ENCODE results near the gene GALNT17. TPM values are rescaled to one million over a fixed set of nuclear protein-coding genes. Genes with fewer than 3 reads are reported as not detected.
A peak's percentile ranks its signal among the peaks of the same experiment; 100 is the strongest.

The GALNT17 gene
- total RNA-seq, 1 donor from 2014 or later: not detected

DNA sequence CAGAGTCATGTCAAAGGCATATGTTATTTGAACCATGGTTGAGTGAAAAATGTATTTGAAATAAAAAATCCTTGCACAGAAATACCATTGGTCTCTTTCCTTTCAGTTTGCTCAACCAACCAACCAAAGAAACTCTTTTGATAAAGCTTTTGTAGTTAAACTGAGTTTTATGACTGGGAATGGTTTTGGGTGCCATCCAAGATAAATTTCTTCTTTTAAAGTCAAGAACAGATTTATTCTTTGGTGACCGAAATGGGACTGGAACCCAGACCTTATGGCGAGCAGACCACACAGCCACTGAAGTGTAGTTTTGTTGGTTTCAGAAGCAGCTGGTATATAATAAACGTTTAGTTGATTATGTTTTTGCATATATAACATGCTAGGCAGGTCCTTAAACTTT, 2.8 kb upstream of the GALNT17 start:
- DNase-seq (ENCODE audit: low read depth) (no peak), FAIRE-seq (no peak)
- Histone ChIP-seq H3K4me3 (ENCODE audit: low read depth, low read length) (no peak overlapping the region), H3K36me3 (ENCODE audit: control insufficient read depth, insufficient read depth, low read length) (no peaks in the 10 kb centered on the region), H3K27me3 (ENCODE audit: control insufficient read depth, insufficient read depth, low read length) (no peaks in the 10 kb centered on the region)
- TF ChIP-seq, protein P1, sequence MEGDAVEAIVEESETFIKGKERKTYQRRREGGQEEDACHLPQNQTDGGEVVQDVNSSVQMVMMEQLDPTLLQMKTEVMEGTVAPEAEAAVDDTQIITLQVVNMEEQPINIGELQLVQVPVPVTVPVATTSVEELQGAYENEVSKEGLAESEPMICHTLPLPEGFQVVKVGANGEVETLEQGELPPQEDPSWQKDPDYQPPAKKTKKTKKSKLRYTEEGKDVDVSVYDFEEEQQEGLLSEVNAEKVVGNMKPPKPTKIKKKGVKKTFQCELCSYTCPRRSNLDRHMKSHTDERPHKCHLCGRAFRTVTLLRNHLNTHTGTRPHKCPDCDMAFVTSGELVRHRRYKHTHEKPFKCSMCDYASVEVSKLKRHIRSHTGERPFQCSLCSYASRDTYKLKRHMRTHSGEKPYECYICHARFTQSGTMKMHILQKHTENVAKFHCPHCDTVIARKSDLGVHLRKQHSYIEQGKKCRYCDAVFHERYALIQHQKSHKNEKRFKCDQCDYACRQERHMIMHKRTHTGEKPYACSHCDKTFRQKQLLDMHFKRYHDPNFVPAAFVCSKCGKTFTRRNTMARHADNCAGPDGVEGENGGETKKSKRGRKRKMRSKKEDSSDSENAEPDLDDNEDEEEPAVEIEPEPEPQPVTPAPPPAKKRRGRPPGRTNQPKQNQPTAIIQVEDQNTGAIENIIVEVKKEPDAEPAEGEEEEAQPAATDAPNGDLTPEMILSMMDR (IDR thresholded peaks at IDR 0.05; ENCODE audit: insufficient read depth, low read length, severe bottlenecking): no peak

DNA sequence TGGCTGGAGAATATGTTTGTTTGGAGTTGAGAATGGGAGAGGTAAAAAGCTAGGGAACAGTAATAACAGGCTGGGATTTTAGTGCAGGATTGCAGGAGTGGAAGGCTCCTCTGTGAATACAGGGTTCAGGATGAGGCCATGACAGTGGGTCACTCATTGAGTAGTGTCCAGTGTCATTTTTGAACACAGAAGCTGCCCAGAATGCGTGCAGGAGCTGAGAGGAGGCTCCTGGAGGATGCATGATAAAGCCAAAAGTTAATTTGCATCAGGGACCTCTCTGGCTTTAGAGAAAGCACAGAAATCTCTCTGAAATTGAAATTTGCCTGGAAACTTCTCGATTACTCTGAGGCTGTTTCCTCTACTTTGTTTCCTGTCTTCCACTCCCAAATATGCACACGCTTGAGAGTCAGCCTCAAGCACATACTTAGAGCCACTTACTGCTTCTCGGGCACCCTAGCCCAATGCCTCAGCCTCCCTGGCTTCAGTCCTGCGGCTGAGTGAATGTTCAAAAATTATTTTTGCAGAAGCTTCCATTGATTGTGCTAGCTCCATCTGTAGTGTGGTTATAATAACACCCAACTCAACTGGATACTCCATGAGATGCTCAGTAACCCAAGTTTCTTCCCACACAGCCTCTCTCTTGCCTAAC, 1.8 kb upstream of the GALNT17 start:
- FAIRE-seq: no peak

DNA sequence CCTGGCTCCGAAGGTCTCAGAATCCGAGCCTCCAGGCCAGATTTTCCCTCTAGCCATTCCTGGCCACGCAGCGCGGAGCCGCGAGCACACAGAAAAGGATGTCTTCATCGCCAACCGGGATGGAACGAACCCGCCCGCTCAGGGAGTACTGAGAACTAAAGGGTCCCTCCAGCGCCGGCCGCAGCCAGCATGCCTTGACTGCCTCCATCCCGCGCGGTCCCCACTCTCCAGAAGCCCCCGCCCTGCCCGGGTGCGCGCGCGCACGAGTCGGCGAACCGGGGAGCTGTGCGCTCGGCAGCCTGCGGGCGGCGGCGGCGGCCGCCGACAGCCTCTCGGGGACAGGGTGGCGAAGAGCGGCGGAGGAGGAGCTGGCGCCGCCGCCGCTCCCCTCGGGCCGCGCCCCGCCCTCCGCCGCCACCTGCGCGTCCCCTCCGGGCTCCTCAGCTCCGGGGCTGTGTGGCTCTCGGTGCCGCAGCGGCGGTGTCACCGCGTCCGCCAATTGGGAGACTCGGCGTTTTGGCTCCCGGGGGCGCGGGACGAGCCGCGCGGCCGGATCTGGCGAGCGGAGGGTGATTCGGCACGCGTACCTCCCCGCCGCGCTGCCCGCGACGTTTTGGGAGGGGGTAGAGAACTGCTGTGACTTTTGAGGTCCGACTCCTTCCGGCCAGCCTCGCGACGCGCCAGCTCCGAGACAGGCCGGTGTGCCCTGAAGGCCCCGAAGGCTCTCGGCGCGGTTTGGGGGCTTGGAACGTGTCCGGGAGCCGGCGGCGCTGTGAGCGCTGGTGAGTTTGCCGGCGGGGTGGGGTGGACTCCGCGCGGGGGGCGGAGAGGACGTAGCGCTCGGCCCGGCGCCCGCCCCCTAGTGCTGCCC, 453 bp upstream of the GALNT17 start:
- H3K4me3 ChIP-seq (ENCODE audit: low read depth, low read length): peak overlapping the region; percentile 10
- FAIRE-seq (no peak), DNase-seq (ENCODE audit: low read depth) (no peak)
- no peaks in the 10 kb centered on the region for H3K27me3 ChIP-seq (ENCODE audit: control insufficient read depth, insufficient read depth, low read length)
- no peaks in the 10 kb centered on the region for H3K36me3 ChIP-seq (ENCODE audit: control insufficient read depth, insufficient read depth, low read length)
- TF ChIP-seq, protein P1 (IDR thresholded peaks at IDR 0.05; ENCODE audit: insufficient read depth, low read length, severe bottlenecking): no peak

More for the DNA sequence above, 1.8 kb upstream of the GALNT17 start:
- Histone ChIP-seq H3K36me3 (ENCODE audit: control insufficient read depth, insufficient read depth, low read length) (no peaks in the 10 kb centered on the region), H3K4me3 (ENCODE audit: low read depth, low read length) (no peak overlapping the region), H3K27me3 (ENCODE audit: control insufficient read depth, insufficient read depth, low read length) (no peaks in the 10 kb centered on the region)
- TF ChIP-seq, protein P1 (IDR thresholded peaks at IDR 0.05; ENCODE audit: insufficient read depth, low read length, severe bottlenecking): no peak
- DNase-seq (ENCODE audit: low read depth): no peak

DNA sequence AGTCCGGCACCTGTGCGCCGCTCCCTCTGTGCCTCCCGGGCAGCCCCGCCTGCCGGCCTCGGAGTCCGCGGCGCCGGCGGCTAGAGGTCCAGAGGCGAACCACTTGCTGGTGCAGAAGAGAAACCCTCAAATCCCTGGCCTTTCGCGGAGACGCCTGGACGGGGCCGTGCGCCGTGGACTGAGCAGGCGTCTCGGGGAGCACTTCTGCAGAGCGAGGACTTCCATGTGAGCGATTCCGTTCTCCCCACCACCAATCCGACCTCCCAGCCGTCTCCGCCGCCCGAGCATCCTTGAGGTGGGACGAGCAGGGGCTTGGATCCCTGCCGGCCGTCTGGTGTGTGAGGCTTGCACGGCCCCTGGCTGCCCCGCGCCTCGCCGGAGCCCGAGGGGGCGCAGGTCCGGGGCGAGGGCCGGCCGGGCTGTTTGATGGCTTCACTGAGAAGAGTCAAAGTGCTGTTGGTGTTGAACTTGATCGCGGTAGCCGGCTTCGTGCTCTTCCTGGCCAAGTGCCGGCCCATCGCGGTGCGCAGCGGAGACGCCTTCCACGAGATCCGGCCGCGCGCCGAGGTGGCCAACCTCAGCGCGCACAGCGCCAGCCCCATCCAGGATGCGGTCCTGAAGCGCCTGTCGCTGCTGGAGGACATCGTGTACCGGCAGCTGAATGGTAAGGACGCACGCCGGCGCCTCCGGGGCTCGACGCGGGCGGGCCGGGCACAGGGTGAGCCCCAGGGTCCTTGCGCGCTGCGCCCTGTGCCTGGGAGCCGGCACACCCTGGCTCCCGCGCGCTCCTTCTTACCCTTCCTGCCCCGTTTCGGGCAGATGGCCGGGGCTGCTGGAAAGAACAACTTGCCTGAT, 660 bp downstream of the GALNT17 start:
- no peaks in the 10 kb centered on the region for H3K36me3 ChIP-seq (ENCODE audit: control insufficient read depth, insufficient read depth, low read length)
- no peak for FAIRE-seq
- H3K4me3 ChIP-seq (ENCODE audit: low read depth, low read length): no peak overlapping the region
- no peak for DNase-seq (ENCODE audit: low read depth)
- TF ChIP-seq, protein P1 (IDR thresholded peaks at IDR 0.05; ENCODE audit: insufficient read depth, low read length, severe bottlenecking): no peak
- H3K27me3 ChIP-seq (ENCODE audit: control insufficient read depth, insufficient read depth, low read length): no peaks in the 10 kb centered on the region

DNA sequence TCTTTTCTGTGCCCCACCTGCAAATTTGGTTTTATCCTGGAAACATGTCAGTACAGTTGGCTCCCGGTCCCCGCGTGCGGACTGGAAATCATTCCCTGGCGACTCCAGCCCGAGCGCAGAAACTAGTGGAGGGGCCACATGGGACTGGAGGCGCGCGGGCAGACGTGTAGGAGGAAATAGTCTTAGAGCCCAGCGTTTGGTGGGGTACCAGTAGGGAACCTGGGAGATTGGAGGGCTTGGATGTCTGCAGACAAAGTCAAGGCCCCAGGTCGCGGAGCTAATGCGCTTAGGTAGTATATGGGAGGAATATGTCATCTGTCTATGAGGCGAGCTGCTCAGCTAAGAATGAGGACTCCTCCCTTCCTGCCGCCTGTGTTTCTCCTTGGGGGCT, 1.3 kb downstream of the GALNT17 start:
- H3K27me3 ChIP-seq (ENCODE audit: control insufficient read depth, insufficient read depth, low read length): no peaks in the 10 kb centered on the region
- FAIRE-seq: no peak
- TF ChIP-seq, protein P1 (IDR thresholded peaks at IDR 0.05; ENCODE audit: insufficient read depth, low read length, severe bottlenecking): no peak
- H3K4me3 ChIP-seq (ENCODE audit: low read depth, low read length): no peak overlapping the region
- DNase-seq (ENCODE audit: low read depth): no peak
- H3K36me3 ChIP-seq (ENCODE audit: control insufficient read depth, insufficient read depth, low read length): no peaks in the 10 kb centered on the region

All from bronchial epithelial cell (primary cell).